K562 (cell line): ENCODE results near the gene MAN1B1. TPM values are rescaled to one million over a fixed set of nuclear protein-coding genes. Genes with fewer than 3 reads are reported as not detected.

Experiments used
- ARHGAP35 ChIP-seq: fragments of 450-650 bp; IDR thresholded peaks from 2 replicates; pipeline ENCODE4 v1.6.1; 2018; ENCODE audit not compliant: partially characterized antibody
- CREM ChIP-seq: IDR thresholded peaks from 2 replicates; pipeline ENCODE4 v1.6.1; 2014; ENCODE audit warnings: antibody characterized with exemption, low read depth
- DMBX1 ChIP-seq: fragments of 250-450 bp; sonication (Bioruptor Pico); IDR thresholded peaks from 2 replicates; pipeline ENCODE4 v1.8.0; 2022; ENCODE audit warnings: inconsistent platforms, mild to moderate bottlenecking, moderate library complexity, borderline replicate concordance
- GABPB1 ChIP-seq: sonication (generic); formaldehyde crosslinking; IDR thresholded peaks from 2 replicates; pipeline ENCODE4 v1.8.0; 2022; ENCODE audit warnings: mild to moderate bottlenecking, missing genetic modification reagents
- HMG20B ChIP-seq: fragments of 250-450 bp; sonication (Bioruptor Pico); IDR thresholded peaks from 2 replicates; pipeline ENCODE4 v1.5.0; 2021; ENCODE audit warnings: mild to moderate bottlenecking
- NFRKB ChIP-seq: fragments of 450-650 bp; IDR thresholded peaks from 2 replicates; pipeline ENCODE4 v1.6.1; 2016; ENCODE audit warnings: low read depth
- POU5F1 ChIP-seq: fragments of 150-350 bp; IDR thresholded peaks from 2 replicates; pipeline ENCODE4 v1.6.1; 2014; ENCODE audit warnings: borderline replicate concordance, low read length, low read depth, mild to moderate bottlenecking; ENCODE audit not compliant: partially characterized antibody
- REST ChIP-seq, 2 experiments: fragments of 450-650 bp; formaldehyde crosslinking in 1 of 2; IDR thresholded peaks; 2 replicates each; pipeline versions ENCODE4 v1.4.0 to v1.6.1; 2014 to 2020; ENCODE audit warnings: mild to moderate bottlenecking in 2 of 2, borderline replicate concordance in 1 of 2, low read depth in 1 of 2
- SMARCE1 ChIP-seq: fragments of 450-650 bp; IDR thresholded peaks from 2 replicates; pipeline ENCODE4 v1.7.1; 2016; ENCODE audit warnings: mild to moderate bottlenecking
- SMC3 ChIP-seq: conservative IDR thresholded peaks from 2 replicates; pipeline ENCODE4 v1.6.1; 2011; ENCODE audit warnings: low read depth, low read length, improper control_type of control experiment; ENCODE audit not compliant: insufficient read depth
- STAT5B ChIP-seq: fragments of 250-450 bp; sonication (Bioruptor Pico); IDR thresholded peaks from 2 replicates; pipeline ENCODE4 v1.8.0; 2021; ENCODE audit warnings: mild to moderate bottlenecking, inconsistent platforms
- TRIM28 ChIP-seq: fragments of 450-650 bp; IDR thresholded peaks from 2 replicates; pipeline ENCODE4 v1.6.1; 2017
- ZBTB49 ChIP-seq: sonication (generic); formaldehyde crosslinking; IDR thresholded peaks from 2 replicates; pipeline ENCODE4 v1.8.0; 2022; ENCODE audit warnings: missing genetic modification reagents, mild to moderate bottlenecking, borderline replicate concordance
- ZFPM2 ChIP-seq: fragments of 250-450 bp; sonication (Bioruptor Pico); IDR thresholded peaks from 2 replicates; pipeline ENCODE4 v1.5.1; 2022; ENCODE audit warnings: mild to moderate bottlenecking
- ZFX ChIP-seq: sonication (generic); formaldehyde crosslinking; IDR thresholded peaks from 2 replicates; pipeline ENCODE4 v1.8.0; 2022; ENCODE audit warnings: mild to moderate bottlenecking, missing genetic modification reagents, moderate library complexity
- ZNF384 ChIP-seq: IDR thresholded peaks from 2 replicates; pipeline ENCODE4 v1.6.1; 2012; ENCODE audit warnings: low read depth, low read length, improper control_type of control experiment
- ZNF511 ChIP-seq: sonication (generic); formaldehyde crosslinking; IDR thresholded peaks from 2 replicates; pipeline ENCODE4 v1.8.0; 2022; ENCODE audit warnings: mild to moderate bottlenecking, missing genetic modification reagents
- ZNF644 ChIP-seq: fragments of 200-800 bp; sonication (Bioruptor generic); IDR thresholded peaks from 2 replicates; pipeline ENCODE4 v1.6.1; 2016; ENCODE audit warnings: low read depth, missing genetic modification characterization, missing compliant biosample characterization
- polyA plus RNA-seq, 8 experiments: library from polyadenylated mRNA; depleted of rRNA in 4 of 8; stranded (reverse) in 5 of 8; unstranded in 3 of 8; fragments of >200 nt; fragmentation: Nextera tagmentation in 2 of 8; fragmentation: Illumina TruSeq in 1 of 8; extraction: Ambion mirVana in 2 of 8; extraction: Trizol in 1 of 8; gene quantifications; 2 replicates each; pipeline versions ENCODE4 v1.2.1 to v1.2.3, GENCODE V29; 2011 to 2014; ENCODE audit warnings: inconsistent platforms in 1 of 8, missing spikeins in 1 of 8
- total RNA-seq, 7 experiments: library from RNA; depleted of rRNA in 6 of 7; stranded (reverse); fragments of >200 nt in 6 of 7; fragmentation: Illumina TruSeq in 2 of 7; extraction: Trizol in 2 of 7; gene quantifications; 2 replicates each; pipeline versions ENCODE4 v1.2.1 to v1.2.3, GENCODE V29; 2011 to 2021; ENCODE audit warnings: low replicate concordance in 1 of 7

The MAN1B1 gene
- total and polyA plus RNA-seq, 9 of the 15 experiments (the other 6 are each of a cell fraction or from before 2014, with no cell fraction given): 0.55 to 36.6 (median 27.3) TPM

- peak; percentile 81 for TF ChIP-seq ZNF384
- TF ChIP-seq HMG20B: no peak
- TF ChIP-seq REST (IDR thresholded peaks at IDR 0.05; ENCODE audit: borderline replicate concordance): peak; percentile 100
- peak; percentile 98 for TF ChIP-seq REST (CRISPR knock-in tag; IDR thresholded peaks at IDR 0.05; ENCODE audit: low read depth)
- TF ChIP-seq ZFX: peak; percentile 49
- peak; percentile 69 for TF ChIP-seq SMC3
- TF ChIP-seq NFRKB: no peak
- TF ChIP-seq SMARCE1: no peak
- TF ChIP-seq STAT5B (CRISPR knock-in tag): no peak
- no peak for TF ChIP-seq ARHGAP35
- TF ChIP-seq ZNF511: peak; percentile 90
- no peak for TF ChIP-seq ZNF644 (tag)
- peak; percentile 39; the same call in 1 of the 2 replicates for TF ChIP-seq CREM
- peak; percentile 72 for TF ChIP-seq GABPB1 (CRISPR knock-in tag)
- no peak for TF ChIP-seq POU5F1
- no peak for TF ChIP-seq ZBTB49
- TF ChIP-seq TRIM28: no peak
- peak; percentile 62; the same call in 1 of the 2 replicates for TF ChIP-seq DMBX1
- no peak for TF ChIP-seq ZFPM2 (CRISPR knock-in tag)
Observed at GRCh38 chr9:137046088-137046787, 40.5 kb upstream of the MAN1B1 start, which contains the start of gene NPDC1 (continued).
